ENCODE measurements around the gene VSTM2L. TPM values are rescaled to one million over a fixed set of nuclear protein-coding genes. Genes with fewer than 3 reads are reported as not detected.

The VSTM2L gene
- total RNA-seq, 3 donors from 2014 or later: 0.81 to 2.6 (median 2.6) TPM

DNA sequence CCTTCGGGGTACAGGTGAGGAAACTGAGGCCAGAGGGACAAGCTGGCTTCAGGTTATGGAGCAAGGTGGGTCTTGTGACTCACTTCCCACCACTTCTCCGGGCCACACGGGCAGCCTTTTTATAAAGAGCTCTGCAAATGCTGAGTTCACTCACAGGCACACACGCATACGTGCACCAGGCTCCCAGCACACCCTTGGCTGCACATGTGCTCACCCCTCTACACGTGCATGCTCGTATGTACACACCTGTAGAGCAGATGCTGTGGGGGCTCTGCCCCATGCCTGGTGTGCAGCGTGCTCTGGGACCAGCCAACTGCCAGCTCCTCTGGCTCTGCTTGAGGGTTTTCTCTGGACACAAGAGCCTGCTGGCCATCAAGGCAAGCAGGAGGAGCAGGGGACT lies 29.1 kb downstream of the VSTM2L start:
- Histone ChIP-seq H3K4me1 (ENCODE audit: low read depth) (no peaks in the 10 kb centered on the region), H3K4me3 (no peak overlapping the region), H3K9me3 (no peaks in the 10 kb centered on the region), H3K36me3 (ENCODE audit: low read depth) (no peaks in the 10 kb centered on the region)
- intact Hi-C loops (cut with DNase I, micrococcal nuclease): no loop called here
- ATAC-seq (no peak), DNase-seq (no peak)
- TF ChIP-seq, protein P1, sequence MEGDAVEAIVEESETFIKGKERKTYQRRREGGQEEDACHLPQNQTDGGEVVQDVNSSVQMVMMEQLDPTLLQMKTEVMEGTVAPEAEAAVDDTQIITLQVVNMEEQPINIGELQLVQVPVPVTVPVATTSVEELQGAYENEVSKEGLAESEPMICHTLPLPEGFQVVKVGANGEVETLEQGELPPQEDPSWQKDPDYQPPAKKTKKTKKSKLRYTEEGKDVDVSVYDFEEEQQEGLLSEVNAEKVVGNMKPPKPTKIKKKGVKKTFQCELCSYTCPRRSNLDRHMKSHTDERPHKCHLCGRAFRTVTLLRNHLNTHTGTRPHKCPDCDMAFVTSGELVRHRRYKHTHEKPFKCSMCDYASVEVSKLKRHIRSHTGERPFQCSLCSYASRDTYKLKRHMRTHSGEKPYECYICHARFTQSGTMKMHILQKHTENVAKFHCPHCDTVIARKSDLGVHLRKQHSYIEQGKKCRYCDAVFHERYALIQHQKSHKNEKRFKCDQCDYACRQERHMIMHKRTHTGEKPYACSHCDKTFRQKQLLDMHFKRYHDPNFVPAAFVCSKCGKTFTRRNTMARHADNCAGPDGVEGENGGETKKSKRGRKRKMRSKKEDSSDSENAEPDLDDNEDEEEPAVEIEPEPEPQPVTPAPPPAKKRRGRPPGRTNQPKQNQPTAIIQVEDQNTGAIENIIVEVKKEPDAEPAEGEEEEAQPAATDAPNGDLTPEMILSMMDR (IDR thresholded peaks at IDR 0.05): no peak

DNA sequence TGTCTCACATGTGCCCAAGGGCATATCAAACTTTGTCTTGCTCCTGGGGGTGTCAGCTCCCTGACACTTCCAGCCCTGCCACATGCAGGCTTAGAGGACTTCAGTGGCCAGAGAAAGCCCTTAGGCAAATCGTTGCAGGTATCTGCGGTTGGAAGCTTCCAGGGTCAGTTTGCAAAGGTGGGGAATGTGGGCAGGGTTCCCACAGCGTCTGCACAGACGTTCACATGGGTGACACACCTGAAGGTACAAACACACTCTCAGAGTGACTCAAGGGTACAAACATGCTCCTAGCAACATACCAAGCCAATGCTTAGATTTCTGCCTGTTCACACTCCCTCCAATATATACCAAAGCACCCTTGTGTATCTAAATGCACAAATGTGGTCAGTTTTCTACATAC lies 30.0 kb downstream of the VSTM2L start:
- H3K4me1 ChIP-seq (ENCODE audit: low read depth): no peaks in the 10 kb centered on the region
- no peaks in the 10 kb centered on the region for H3K36me3 ChIP-seq (ENCODE audit: low read depth)
- intact Hi-C loops (cut with DNase I, micrococcal nuclease): no loop called here
- DNase-seq (no peak), ATAC-seq (no peak)
- TF ChIP-seq, protein P1 (IDR thresholded peaks at IDR 0.05): no peak
- no peak overlapping the region for H3K4me3 ChIP-seq
- H3K9me3 ChIP-seq: no peaks in the 10 kb centered on the region

DNA sequence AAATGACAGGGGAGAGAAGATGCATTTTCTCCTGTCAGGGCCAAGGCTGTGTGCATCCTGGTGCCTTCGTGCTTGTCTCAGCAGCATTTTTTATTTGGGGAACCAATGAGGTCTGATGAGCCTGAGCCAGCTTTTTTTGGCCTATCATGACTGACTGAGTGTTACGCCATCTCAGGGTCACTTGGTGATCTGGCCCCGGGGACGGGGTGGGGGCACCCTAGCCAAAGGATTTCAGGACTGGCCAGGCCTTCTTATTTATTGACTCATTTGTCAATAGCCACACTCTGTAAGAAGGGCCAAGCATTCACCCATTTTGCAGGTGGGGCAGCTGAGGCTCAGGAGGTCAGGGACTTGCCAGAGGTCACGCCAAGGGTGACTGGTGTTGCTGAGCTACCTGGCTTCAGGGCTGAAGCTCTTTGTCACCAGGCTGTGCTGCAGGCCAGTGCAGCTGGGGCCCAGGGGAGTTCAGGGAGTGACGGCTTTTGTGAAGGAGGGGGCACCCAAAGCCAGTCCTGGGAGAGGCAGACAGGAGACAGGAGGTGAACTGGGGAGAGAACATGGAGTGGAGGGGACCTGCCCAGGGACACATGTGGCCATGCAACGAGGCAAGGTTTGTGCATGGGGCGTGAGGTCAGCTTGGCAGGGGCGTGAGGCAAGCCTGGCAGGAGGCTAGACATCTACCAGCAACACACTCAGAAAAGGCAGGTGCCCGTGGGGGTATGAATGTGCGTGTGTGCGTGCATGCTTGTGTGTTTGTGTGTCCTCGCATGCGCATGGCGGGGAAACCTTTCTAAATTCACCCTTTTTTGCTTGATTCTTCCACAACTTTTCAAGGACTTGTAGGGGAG lies 31.1 kb downstream of the VSTM2L start:
- Histone ChIP-seq H3K9me3 (no peaks in the 10 kb centered on the region), H3K4me3 (no peak overlapping the region), H3K4me1 (ENCODE audit: low read depth) (no peaks in the 10 kb centered on the region), H3K36me3 (ENCODE audit: low read depth) (no peaks in the 10 kb centered on the region)
- ATAC-seq (no peak), DNase-seq (no peak)
- intact Hi-C loops (cut with DNase I, micrococcal nuclease): no loop called here
- TF ChIP-seq, protein P1 (IDR thresholded peaks at IDR 0.05): no peak

DNA sequence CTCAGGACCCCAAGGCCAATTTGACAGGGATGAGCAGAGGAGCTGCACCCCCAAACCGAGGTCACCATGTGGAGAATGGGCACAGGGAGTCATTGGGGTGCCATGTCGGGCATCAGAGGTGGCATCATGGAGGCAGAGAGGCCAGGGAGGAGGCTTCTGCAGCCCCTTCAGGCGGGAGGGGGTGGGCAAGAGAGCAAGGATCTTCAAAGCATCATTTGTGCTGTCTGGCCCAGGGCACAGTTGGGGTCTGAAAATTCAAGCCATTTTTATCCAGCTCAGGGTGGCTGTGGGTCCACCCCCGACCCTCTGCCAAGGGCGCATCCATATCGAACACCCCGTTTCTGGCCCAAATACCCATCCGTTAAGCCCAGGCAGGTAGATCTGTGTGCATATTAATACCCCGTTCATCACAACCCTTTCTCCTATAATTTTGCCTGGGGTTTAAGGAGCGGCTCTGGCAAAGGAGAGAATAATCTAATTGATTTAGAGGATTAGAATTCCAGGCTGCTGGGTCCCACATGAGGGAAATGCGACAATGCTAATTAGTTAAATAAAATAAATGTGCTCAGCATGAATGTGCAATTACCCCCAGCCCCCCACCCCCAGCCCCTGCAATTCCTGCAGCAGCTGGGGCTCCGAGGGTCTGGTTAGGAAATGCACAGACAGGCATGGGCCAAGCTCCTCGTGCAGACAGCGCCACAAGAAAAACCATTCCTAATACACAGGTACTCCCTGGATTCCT lies 31.9 kb downstream of the VSTM2L start:
- H3K36me3 ChIP-seq (ENCODE audit: low read depth): no peaks in the 10 kb centered on the region
- DNase-seq (no peak), ATAC-seq (no peak)

DNA sequence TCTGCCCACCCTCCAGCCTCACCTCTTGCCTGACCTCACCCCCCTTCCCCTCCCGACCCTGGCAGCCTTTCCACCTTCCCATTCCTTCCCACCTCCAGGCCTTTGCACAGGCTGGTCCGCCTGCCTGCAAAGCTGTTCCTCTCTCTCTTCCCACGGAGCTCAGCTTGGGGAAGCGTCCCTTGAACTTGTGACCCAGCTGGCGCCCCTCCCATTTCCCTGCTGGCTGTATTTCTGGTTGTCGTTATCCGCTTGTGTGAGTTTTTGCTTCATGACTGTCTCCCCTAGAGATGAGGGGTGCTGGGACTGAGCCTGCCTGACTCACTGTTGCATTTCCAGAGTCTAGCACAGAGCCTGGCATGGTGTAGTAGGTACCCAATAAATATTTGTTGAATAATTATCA lies 32.5 kb downstream of the VSTM2L start:
- DNase-seq: peak in 1 of 3 donors; percentile 8
- TF ChIP-seq, protein P1 (IDR thresholded peaks at IDR 0.05): no peak
- Histone ChIP-seq H3K4me3 (no peak overlapping the region), H3K4me1 (ENCODE audit: low read depth) (no peaks in the 10 kb centered on the region), H3K9me3 (no peaks in the 10 kb centered on the region), H3K36me3 (ENCODE audit: low read depth) (no peaks in the 10 kb centered on the region)
- intact Hi-C loops (cut with DNase I, micrococcal nuclease): no loop called here
- ATAC-seq: no peak

More for the DNA sequence above, 31.9 kb downstream of the VSTM2L start:
- H3K9me3 ChIP-seq: no peaks in the 10 kb centered on the region
- H3K4me1 ChIP-seq (ENCODE audit: low read depth): no peaks in the 10 kb centered on the region
- intact Hi-C loops (cut with DNase I, micrococcal nuclease): no loop called here
- H3K4me3 ChIP-seq: no peak overlapping the region
- TF ChIP-seq, protein P1 (IDR thresholded peaks at IDR 0.05): no peak

All from mucosa of descending colon (tissue), 3 donors.